AG04449 (cell line): ENCODE measurements around the gene MAN2A2.
A peak's percentile ranks its signal among the peaks of the same experiment; 100 is the strongest.

Experiments
- CTCF ChIA-PET: fragments of 350-600 bp; formaldehyde crosslinking; extraction: SDS; loops from one replicate; lab custom pipeline; 2021; ENCODE audit warnings: antibody characterized with exemption; lab: Yijun Ruan, JAX
- POLR2A ChIA-PET: fragments of 400-600, 350-600 bp; formaldehyde crosslinking; extraction: SDS; loops from one replicate; lab custom pipeline; 2020; ENCODE audit warnings: antibody characterized with exemption, inconsistent platforms; lab: Yijun Ruan, JAX
- DNase-seq: peaks from one replicate; pipeline ENCODE4 v3.0.0-alpha.2; 2010; ENCODE audit warnings: low read depth, low spot score
- H3K4me3 ChIP-seq: 2 replicates; pipeline ENCODE4 v1.5.1; 2011; ENCODE audit warnings: low read depth, mild to moderate bottlenecking, control low read depth, low read length
- TF ChIP-seq, protein P1 (sequence below): IDR thresholded peaks from one replicate; pipeline ENCODE4 v1.5.1; 2011; ENCODE audit warnings: mild to moderate bottlenecking, moderate library complexity, low read length, control low read depth, inconsistent platforms; ENCODE audit not compliant: insufficient read depth; ENCODE audit errors: missing control alignments

MAN2A2 gene

DNA sequence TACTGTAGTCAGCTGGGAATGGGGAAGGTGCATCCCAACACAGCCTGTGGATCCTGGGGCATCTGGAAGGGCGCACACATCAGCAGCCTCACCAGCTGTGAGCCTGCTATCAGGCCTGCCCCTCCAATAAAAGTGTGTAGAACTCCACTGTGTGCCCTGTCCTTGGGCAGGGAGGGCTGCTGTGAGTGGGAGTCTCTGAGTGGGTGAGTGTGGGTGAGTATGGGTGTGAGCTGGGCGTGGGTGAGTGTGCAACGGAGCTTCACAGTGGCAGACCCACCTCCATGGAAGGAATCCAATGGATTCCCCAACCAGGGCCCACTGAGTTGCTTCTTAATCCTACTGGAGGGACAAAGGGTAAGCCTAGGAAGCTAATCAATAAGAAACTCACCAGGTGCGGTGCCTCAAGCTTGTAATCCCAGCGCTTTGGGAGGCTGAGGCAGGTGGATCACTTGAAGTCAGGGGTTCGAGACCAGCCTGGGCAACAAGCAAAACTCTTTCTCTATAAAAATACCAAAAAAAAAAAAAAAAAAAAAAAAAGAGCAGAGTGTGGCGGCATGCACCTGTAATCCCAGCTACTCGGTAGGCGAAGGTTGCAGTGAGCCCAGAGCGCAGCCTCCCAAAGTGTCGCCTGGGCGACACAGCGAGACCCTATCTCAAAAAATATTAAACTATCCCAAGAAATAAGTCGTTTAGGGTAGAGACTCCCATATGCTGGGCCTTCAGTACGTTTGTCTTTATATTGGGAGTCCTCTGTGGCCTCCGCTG is 51.0 kb downstream of the MAN2A2 start:
- TF ChIP-seq, protein P1, sequence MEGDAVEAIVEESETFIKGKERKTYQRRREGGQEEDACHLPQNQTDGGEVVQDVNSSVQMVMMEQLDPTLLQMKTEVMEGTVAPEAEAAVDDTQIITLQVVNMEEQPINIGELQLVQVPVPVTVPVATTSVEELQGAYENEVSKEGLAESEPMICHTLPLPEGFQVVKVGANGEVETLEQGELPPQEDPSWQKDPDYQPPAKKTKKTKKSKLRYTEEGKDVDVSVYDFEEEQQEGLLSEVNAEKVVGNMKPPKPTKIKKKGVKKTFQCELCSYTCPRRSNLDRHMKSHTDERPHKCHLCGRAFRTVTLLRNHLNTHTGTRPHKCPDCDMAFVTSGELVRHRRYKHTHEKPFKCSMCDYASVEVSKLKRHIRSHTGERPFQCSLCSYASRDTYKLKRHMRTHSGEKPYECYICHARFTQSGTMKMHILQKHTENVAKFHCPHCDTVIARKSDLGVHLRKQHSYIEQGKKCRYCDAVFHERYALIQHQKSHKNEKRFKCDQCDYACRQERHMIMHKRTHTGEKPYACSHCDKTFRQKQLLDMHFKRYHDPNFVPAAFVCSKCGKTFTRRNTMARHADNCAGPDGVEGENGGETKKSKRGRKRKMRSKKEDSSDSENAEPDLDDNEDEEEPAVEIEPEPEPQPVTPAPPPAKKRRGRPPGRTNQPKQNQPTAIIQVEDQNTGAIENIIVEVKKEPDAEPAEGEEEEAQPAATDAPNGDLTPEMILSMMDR: no peak
- H3K4me3 ChIP-seq: no peak overlapping the region; the same call in 1 of the 2 replicates
- POLR2A ChIA-PET: interaction anchor here (0.8 to 1.6 kb wide), 4 partner anchors 19 to 96 kb away, joined by 3 to 8 read pairs (median 4); partner anchors contain the start of gene UNC45A
- DNase-seq: no peak
- CTCF ChIA-PET: interaction anchor here (5.2 to 21.6 kb wide), 5 partner anchors 15 to 319 kb away, joined by 95 to 479 read pairs (median 169); partner anchors contain the start of genes HDDC3 and UNC45A

DNA sequence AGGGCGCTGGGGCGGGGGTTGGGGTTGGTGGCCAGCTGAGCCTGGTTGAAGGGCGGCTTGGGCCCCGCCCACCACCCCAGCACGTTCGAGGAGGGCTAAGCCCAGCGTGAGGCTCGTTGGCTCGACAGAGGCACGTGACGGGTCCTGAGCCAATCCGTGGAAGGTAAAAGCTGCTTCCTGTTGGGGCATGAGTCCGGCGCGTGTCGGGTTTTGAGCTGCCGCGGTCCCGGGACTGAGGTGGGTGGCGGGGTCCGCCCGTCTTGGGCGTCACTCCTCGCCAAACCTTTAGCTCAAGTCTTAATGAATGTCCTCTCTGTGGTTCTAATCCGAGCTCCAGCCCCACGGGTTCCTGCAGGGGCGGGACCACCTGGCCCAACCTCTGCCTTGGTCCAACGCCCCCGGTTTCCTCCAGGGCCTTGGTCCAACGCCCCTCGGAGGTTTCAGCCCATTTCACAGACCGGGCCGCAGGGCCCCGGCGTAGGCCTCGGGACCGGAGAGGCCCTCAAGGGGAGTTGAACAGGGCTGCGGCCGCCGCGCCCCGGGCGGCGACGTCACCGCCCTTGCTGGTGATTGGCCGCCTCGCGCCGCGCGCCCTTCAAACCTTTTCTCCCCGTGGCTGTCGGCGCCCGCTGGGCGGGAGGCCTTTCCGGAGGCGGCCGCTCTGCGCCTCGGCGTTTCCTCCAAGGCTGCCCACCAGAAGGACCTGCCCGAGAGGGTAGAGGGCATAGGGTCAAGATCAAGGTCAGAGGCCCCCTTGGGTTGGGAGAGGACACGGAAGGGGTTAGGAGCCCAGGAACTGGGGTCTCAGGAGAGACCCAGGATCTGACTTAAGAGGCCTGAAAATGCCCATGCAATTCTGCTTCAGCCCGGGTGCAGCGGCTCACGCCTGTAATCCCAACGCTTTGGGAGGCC is 51.9 kb downstream of the MAN2A2 start, which contains the start of gene RCCD1:
RCCD1 (plus strand) TSS at position 173 of the 912 bp plus-strand sequence. CDS start 1,851 bp downstream, outside the sequence.
- H3K4me3 ChIP-seq: peak within 1 kb of the TSS; percentile 86
- DNase-seq: peak; percentile 64
- ChIA-PET CTCF (interaction anchor here (2.6 to 21.6 kb wide), 9 partner anchors 14 to 318 kb away, joined by 28 to 479 read pairs (median 95); partner anchors contain the start of genes HDDC3, UNC45A and VPS33B), POLR2A (interaction anchor here (0.8 to 1.6 kb wide), 4 partner anchors 19 to 95 kb away, joined by 3 to 8 read pairs (median 4); partner anchors contain the start of gene UNC45A)
- TF ChIP-seq, protein P1: no peak

DNA sequence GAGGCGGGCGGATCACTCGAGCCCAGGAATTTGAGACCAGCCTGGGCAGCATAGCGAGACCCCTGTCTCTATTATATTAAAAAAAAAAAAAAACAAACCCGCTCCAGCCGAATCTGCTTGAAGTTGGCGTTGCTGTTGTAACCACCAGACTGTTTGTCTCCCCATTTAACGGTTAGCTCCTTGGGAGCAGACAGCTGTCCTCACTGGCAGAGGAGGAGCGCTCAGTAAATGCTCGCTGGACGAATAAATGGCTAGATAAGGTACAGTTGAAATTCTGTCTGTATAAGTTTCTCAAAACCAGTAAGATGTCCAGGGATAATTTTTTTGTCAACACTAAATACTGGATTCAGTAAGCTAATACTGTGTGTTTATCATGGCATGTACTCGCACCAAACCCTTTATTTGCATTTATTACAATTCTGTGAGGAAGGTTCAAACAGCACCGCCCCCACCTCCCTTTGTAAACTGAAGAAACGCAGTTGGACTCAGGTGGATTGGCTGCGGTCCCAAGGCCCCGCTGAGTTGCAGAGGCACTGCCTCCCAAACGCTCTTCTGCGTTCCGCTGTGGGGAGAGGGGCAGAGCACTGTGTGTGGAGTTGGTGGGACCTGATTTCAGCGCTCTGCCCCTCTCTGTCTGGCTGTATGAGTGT is 52.6 kb downstream of the MAN2A2 start:
- ChIA-PET POLR2A (interaction anchor here (0.6 to 1.2 kb wide), 3 partner anchors 8 to 38 kb away, joined by 3 to 5 read pairs (median 4); partner anchors contain the start of gene HDDC3), CTCF (interaction anchor here (0.8 to 21.6 kb wide), 22 partner anchors 13 to 317 kb away, joined by 3 to 479 read pairs (median 9); partner anchors contain the start of genes HDDC3, UNC45A and VPS33B)
- no peak for DNase-seq
- peak overlapping the region; percentile 86 for H3K4me3 ChIP-seq
- TF ChIP-seq, protein P1: no peak

DNA sequence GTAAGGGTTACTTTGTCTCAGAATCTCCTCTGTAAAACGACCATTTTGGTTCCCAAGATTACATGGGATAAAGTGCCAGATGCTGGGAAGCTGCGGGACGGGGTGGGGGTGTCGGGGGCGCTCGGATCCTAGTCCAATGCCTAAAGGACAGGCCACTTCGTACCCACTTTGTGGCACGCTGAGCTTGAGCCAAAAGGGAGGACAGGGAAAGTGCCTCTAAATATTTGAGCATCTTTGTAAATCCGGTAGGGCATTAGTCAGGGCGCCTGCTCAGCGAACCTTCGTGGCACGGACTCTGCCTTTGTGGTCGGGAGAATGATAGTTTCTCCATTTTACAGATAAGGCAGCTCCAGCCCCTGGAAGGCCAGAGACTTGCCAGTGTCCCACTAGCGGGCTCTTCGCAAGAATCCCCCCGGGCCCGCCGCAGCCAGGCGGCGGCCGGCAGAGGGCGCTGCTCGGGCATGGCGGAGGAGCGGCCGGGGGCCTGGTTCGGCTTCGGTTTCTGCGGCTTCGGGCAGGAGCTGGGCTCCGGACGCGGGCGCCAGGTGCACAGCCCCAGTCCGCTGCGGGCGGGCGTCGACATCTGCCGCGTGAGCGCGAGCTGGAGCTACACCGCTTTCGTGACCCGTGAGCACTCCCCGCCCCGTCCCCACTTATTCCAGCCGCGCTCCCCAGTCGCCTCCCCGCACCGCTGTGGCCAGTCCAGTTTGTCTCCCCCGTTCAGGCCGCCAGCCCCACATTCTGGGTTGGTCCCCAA is 53.4 kb downstream of the MAN2A2 start:
- TF ChIP-seq, protein P1: peak; percentile 81
- POLR2A ChIA-PET: interaction anchor here (0.6 to 2.1 kb wide), 5 partner anchors 8 to 93 kb away, joined by 3 to 5 read pairs (median 4); partner anchors contain the start of genes HDDC3 and UNC45A
- CTCF ChIA-PET: interaction anchor here (0.6 to 21.6 kb wide), 30 partner anchors 12 to 316 kb away, joined by 3 to 479 read pairs (median 5); partner anchors contain the start of genes HDDC3, UNC45A and VPS33B
- H3K4me3 ChIP-seq: peak overlapping the region; percentile 68
- DNase-seq: no peak
